HG03139 (cell line): Measurements from ENCODE around the gene DNAJB2.
"Not testable (repeated sequence)": the region's sequence is repeated elsewhere in the genome, so short reads cannot be mapped to it uniquely, and the experiment has no call there.

Experiments
- ATAC-seq: cut with Tn5 transposase; IDR thresholded peaks from one replicate; pipeline ENCODE4 v1.9.1; 2021; ENCODE audit not compliant: unreplicated experiment

Gene DNAJB2

DNA sequence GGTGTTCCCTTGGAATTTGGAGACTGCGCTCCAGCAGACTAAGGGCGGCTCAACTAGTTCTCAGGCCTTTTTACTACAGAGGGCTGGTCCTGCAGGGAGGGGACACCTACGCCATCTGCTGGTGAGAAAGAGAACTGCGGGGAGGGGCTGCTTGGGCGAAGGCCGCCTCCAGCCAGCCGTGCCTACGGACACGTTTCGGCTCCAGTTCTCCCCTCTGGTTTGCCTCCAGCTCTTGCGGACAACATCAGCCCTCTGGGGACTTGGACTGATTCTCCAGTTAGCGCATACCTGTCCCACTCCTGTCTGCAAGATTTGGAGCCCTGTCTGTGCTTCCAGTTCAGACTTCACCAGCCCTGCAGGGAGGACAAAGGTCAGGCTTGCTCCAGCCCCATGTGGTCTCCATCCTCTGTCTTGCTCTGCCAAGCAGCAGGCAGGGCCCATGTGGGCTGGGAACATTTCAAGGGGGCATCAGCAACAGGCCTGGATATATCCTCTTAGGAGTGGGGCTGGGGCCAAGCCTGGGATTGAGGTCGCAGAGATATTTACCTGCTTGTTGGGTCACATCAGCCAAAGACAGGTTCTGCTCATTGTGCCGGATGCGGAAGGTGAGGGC, 19.7 kb downstream of the DNAJB2 start:
- ATAC-seq: peak; percentile 45

DNA sequence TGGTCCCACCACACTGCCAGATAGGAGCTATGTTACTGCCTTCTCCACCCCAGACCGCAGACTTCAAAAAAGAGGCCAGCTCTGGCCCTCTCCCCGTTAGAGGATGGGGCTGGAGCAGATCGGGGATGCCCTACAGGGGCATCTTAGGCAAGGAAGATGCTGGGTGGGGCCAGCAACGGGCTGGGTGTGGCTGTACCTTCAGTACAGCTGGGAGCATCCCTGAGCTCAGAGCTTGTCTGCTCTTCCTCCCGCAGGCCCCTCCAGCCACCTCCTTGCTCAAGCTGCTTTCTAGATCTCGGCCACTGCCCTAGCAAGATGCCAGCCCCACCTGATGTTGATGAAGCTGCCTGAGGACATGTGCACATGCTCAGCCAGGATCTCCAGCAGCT, 20.2 kb downstream of the DNAJB2 start:
- ATAC-seq: no peak

DNA sequence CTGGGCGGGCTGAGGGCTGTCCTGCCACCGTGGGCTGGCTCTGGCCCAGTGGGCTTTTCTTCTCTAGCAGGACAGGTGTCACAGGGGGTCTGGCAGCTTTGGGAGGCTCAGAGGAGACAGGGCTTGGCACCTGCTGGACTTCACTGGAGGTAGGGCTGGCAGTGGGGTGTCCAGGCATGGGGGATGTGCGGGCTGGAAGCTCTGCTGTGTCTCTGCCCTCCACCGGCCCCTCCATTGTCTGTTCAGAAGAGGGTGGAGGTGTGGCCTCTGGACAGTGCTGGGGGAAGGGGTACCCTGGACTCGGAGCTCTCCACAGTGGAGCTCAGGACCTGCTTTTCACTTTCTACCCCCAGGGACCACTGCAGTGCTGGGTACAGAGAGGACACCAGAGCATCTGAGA, 20.9 kb downstream of the DNAJB2 start:
- no peak for ATAC-seq

DNA sequence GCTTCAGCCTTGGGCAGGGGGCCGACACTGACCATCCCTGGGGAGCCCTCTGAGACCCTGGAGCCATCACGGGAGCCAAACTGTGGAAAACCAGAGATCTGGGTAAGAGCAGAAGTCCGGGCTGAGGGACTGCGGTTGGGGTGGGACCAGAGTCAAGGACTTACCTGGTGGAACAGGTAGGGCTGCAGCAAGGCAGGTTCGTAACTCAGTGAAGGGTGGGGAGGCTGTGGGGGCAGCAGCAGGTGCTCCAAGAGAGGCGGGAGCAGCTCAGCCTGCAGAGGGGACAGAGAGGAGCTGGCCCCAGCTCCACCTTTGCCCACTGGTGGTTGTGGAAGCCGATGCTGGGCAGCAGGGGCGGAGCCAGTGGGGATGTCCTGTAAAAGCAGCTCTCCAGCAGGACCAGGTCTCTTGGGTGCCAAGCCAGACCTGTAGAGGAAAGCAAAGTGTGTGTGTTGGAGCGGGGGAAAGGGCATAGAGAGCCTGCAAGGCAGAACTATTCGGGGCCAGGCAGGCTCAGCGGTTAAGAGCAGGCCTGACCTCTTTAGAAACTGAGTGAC, 23.3 kb downstream of the DNAJB2 start:
- ATAC-seq: no peak

DNA sequence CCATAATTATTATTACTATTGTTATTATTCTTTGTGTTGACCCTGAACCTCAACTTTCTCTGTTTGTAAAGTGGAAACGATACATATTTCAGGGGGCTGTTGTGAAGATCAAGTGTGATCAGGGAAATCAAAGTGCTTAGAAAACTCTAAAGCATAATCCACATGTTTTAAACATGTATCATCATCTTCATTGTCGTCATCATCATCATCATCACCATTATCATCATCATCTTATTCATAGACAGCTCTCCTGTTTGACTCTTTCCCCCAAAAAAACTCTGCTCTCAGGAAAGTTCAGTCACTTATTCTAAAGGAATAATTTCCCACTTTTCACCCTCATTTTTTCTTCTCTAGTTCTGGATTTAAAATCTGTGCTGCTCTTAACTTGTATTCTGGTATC, 25.1 kb downstream of the DNAJB2 start:
- no peak for ATAC-seq

DNA sequence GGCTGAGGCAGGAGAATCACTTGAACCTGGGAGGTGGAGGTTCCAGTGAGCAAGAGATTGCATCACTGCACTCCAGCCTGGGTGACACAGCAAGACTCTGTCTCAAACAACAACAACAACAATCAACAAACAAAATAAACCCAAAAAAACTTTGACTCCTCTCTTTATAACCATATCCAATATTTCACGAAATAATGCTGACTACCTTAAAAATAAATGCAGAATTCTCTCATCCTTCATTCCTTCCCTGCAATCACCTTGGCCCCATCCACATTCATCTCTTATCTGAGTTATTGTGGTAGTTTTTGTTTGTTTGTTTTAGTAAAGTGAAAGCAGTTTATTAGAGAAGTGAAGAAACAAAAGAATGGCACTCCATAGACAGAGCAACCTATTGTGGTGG, 26.9 kb downstream of the DNAJB2 start:
- ATAC-seq: no peak

DNA sequence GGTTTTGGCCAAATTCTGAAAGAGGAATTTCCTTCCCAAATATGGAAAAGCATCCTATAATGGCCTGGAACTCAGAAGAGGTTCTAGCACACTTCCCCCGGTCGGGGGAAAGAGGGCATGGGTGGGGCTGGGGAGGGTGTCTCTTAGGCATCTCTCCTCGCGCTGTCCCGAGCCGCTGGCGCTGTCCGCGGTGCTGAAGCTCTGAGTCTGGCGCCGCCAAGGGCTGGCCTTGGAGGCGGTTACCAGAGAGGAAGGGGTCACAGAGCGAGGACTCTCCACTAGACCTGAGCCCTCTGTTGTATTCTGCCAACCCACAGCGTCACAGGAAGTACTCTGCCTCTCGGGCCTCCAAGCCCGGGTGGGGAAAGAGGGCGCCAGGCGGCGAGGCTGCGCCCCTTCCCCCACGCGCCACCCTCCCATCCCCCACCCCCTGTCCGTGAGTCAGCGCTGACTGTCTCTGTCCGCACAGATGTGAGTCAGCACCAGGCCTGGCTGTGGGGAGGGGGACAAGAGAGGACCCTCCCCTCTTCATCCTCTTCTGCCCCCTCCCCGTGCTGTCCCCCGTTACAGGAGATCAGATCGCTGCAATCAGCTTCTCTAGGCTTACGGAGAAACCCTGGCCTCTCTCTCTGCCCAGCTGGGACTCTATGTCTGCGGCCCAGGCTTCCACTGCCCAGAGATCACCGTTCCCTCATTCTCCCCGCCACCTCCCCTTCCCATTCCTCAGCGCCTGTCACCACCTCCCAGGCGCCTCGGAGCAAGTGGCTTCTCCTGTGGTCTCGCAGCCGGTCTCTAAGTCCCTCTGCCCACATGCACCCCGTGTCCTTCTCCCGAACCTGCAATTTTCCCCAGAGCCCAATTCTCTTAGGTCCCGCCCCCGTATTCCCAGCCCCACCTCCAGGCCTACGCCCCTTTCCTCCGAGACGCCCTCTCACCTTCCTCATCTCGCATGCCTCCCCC, 29.3 kb downstream of the DNAJB2 start:
- no peak for ATAC-seq

DNA sequence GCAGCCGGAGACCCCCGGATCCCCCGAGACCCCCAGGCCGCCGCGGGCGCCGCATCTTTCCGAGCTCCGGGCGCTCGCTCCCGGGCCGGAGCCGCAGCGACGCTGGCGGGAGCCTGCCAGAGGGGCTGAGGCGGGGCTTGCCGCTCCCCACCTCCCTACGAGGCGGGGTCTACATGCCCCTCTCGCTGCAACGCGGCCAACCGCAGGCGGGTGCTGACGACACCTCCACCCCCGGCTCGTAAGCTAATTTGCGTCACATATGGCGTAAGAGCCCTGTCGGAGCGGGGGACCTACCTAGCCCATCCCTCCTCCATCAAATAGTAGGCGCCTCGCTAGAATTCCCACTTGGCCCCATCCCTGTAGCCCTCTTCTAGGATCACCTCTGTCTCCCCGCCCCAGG, 30.1 kb downstream of the DNAJB2 start, which contains the start of gene PTPRN:
TSS of gene PTPRN (minus strand) at position 124 of the 400 bp plus-strand sequence. CDS start at position 55, 69 bp downstream.
- no peak for ATAC-seq

DNA sequence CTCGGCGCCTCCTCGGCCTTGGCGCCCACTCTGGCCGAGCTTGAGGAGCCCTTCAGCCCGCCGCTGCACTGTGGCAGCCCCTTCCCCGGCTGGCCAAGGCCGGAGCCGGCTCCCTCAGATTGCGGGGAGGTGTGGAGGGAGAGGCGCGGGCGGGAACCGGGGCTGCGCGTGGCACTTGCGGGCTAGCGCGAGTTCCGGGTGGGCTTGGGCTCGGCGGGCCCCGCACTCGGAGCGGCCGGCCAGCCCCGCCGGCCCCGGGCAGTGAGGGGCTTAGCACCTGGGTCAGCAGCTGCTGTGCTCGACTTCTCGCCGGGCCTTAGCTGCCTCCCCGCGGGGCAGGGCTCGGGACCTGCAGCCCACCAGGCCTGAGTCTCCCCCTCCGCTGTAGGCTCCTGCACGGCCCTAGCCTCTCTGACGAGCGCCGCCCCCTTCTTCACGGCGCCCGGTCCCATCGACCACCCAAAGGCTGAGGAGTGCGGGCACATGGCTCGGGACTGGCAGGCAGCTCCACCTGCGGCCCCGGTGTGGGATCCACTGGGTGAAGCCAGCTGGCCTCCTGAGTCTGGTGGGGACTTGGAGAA, 33.6 kb downstream of the DNAJB2 start:
- ATAC-seq: not testable (repeated sequence)

DNA sequence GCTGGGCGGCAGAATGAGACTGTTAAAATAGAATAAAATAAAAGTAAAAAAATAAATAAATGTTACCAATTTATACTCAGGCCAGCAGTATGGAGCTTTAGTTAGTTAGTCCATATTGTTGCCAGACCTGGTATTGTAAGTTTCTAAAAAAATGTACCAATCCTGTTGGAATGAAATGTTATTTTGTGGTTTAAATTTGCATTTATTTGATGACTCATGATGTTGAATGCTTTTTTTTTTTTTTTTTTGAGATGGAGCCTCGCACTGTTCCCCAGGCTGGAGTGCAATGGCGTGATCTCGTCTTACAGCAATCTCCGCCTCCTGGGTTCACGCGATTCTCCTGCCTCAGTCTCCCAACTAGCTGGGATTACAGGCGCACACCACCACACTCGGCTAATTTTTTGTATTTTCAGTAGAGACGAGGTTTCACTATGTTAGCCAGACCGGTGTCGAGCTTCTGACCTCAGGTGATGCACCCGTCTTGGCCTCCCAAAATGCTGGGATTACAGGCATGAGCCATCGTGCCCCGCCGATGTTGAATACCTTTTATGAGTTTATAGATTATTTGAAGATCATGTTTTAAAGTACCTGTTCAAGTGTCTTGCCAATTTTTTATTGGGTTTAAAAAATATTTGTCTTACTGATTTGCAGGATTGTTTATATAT, 35.8 kb downstream of the DNAJB2 start:
- no peak for ATAC-seq

DNA sequence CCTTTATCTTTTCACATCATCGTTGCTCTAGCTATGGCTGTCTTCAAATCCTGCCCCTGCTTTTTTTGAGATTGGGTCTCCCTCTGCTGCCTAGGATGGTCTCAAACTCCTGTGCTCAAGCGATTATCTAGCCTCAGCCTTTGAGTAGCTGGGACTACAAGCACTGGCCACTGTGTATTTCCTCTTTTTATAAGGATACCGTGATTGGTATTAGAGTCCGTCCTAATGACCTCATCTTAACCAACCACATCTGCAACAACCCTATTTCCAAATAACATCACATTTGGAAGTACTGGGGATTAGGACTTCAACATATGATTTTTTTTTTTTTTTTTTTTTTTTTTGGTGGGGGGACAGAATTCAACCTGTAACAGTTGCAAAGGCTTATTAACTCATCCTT, 44.3 kb downstream of the DNAJB2 start:
- no peak for ATAC-seq

DNA sequence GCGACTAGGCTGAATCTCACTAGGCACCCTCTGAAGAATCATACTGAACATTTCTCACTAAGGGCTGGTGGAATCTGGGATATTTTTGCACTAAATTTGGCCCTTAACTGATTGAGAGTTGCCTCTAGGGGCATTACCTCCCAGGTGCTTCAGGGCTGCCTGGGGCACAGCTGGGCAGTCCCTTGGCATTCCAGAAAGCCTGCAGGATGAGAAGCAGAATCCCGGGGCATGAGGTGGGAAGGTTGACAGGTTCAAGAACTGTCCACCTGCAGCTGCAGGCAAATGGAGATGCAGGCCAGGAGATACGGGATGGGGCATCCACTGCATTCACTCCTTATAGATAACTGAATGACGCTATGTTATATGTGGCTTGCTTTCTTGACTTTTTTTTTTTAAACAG, 46.0 kb downstream of the DNAJB2 start:
- no peak for ATAC-seq

DNA sequence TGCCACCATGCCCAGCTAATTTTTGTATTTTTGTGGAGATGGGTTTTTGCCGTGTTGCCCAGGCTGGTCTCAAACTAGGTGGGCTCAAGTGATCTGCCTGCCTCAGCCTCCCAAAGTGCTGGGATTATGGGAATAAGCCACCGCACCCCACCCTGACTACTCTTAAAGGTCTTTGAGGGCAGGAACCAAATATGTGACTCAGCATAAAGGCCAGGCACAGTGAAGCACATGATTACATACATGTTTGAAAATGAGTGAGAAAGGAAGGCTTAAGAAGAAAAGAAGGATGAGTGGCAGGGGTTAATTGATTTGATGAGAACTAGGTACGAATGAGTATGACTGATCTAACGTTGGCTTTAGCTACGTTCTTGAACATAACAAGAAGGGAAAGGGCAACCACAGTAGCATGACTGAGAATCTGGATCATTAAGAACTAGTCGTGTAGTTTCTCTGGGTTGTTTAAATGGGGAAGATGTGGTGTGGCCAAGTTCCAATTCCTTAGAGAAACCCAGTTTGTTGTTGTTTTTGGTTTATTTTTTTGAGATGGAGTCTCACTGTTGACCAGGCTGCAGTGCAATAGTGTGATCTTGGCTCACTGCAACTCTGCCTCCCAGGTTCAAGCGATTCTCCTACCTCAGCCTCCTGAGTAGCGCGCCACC, 46.6 kb downstream of the DNAJB2 start:
- no peak for ATAC-seq

DNA sequence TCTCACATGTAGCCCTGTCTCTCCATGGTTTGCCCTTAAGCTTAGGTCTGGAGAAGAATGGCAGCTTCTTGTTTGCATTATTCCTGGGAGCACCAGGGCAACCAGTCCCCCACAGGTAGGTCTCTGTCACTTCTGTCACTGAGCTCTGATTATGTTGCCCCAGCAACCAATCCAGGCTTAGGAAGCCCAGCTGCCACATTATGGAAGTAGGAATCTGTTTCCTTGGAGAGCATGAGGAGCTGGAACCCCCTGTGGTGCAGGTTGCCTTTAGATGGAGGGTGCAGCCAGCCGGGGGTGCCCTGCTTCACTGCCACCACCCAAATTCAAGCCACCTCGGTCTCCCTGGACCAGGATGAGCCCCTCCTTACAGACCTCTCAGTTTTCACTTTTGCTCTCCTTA, 48.6 kb downstream of the DNAJB2 start:
- ATAC-seq: no peak

DNA sequence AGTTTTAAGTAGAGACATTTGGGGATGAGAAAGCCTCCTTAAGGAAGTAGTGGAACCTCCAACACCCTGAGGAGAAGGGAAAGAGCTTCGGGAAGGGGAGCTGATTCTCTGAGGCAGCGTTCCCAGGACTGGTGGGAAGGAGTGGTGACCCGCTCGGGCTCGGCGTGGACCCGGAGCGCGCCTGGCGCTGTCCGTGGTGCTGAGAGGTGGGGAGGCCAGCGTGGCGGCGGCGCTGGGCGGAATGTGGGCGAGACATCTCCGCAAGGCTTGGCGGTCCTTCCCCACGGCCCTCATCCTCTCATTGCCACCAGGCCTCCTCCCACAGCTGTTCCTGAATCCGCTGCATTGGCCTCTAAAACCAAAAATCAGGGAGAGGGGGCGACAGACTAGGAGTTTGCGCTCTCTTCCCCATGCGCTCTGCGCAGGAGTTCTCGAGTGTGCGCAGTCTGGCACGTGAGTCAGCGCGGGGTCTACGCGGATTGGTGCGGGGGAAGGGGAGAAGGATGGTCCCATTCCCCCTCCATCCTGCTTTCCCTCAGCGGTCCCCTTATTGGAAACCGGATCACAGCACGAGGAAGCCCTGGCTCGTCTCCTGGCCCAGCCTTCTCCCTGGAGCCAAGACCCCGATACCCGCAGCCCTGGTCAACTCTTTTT, 52.5 kb downstream of the DNAJB2 start:
- no peak for ATAC-seq

DNA sequence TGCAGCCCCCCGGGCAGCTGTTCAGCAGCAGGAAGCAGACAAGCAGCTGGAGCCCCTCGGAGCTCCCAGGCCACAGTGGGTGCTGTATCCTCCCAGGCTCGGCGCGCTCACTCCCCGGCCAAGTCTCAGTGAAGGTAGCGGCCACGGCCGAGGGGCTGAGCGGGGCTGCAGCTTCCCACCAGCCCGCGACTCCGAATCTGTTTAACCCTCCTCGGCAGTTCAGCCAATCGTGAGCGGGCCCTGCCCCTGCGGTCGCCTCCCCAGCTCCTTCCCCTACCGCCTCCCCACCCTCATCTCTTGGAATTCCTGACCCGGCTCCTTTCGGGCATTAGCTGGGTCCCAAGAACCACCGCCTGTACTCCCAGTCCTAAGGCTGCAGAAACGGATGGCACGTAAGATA, 53.4 kb downstream of the DNAJB2 start, which contains the start of gene RESP18:
TSS of gene RESP18 (minus strand) at position 203 of the 400 bp plus-strand sequence.
- ATAC-seq: no peak

DNA sequence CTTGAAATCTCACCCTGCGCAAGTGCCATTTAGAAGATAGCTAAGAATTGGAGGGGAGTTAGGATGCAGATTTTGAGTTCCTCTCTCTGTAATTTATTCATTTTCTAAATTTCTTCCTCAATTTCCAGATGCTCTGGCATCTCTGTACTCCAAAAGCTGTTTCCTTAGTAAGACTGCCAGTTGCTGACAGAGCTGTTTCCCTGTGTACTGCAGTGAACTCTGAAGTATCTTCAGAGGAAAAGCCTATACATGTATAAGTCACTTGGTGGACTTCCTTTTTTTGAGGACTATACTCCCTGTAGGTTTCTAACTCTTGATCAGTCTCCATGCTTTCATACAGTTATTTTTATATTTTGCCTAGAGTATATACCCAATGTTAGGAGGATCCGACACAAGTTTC, 54.9 kb downstream of the DNAJB2 start:
- no peak for ATAC-seq

DNA sequence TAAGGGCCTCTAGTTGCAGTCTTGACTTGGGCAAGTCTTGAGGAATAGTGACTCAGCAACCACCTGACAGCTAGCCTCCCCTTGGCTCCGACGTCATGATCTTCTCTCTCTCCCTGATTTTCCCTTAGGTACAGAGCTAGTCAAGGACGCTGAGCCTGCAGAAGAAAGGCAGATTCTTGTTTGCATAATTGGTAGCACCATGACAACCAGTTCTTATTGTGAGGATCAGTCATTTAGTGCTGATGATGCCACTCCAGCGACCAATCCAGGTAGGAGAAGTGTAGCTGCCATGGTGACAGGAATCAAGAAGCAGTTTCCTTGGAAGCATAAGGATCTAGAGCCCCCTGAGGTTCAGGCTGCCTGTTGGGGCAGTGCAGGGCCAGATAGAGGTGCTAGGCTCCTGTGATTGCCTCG, 56.2 kb downstream of the DNAJB2 start:
- no peak for ATAC-seq
